K562 (cell line): ENCODE measurements around the gene DXO. TPM values are rescaled to one million over a fixed set of nuclear protein-coding genes. Genes with fewer than 3 reads are reported as not detected.

ENCODE experiments used
- ARID1B ChIP-seq: fragments of 450-650 bp; IDR thresholded peaks from 2 replicates; pipeline ENCODE4 v1.6.1; 2016; ENCODE audit warnings: antibody characterized with exemption, mild to moderate bottlenecking, inconsistent platforms
- BHLHE40 ChIP-seq: IDR thresholded peaks from 2 replicates; pipeline ENCODE4 v1.6.1; 2011; ENCODE audit warnings: low read length, improper control_type of control experiment
- ELF1 ChIP-seq: fragments of 200-800 bp; sonication (Bioruptor generic); IDR thresholded peaks from 2 replicates; pipeline ENCODE4 v1.6.1; 2016; ENCODE audit warnings: missing genetic modification characterization, missing compliant biosample characterization
- ERF ChIP-seq: fragments of 450-650 bp; formaldehyde crosslinking; IDR thresholded peaks from 2 replicates; pipeline ENCODE4 v1.4.0; 2020; ENCODE audit warnings: mild to moderate bottlenecking, mixed read lengths
- HMG20A ChIP-seq: fragments of 450-650 bp; formaldehyde crosslinking; conservative IDR thresholded peaks from 2 replicates; pipeline ENCODE4 v1.4.0; 2020; ENCODE audit warnings: mild to moderate bottlenecking, mixed read lengths
- MEIS2 ChIP-seq: fragments of 450-650 bp; IDR thresholded peaks from 2 replicates; pipeline ENCODE4 v1.6.1; 2014; ENCODE audit warnings: mild to moderate bottlenecking; ENCODE audit not compliant: partially characterized antibody
- PCBP2 ChIP-seq: fragments of 200-400 bp; formaldehyde crosslinking; IDR thresholded peaks from 2 replicates; pipeline ENCODE4 v1.6.1; 2018; ENCODE audit warnings: low read length, low read depth, mild to moderate bottlenecking, moderate library complexity; ENCODE audit not compliant: poor library complexity, severe bottlenecking
- PML ChIP-seq: IDR thresholded peaks from 2 replicates; pipeline ENCODE4 v1.6.1; 2012; ENCODE audit warnings: low read length, inconsistent platforms
- RBM14 ChIP-seq: fragments of 200-400 bp; formaldehyde crosslinking; IDR thresholded peaks from 2 replicates; pipeline ENCODE4 v1.6.1; 2018; ENCODE audit warnings: low read depth, mild to moderate bottlenecking, low read length, moderate library complexity, borderline replicate concordance; ENCODE audit not compliant: insufficient read depth
- SOX6 ChIP-seq: fragments of 450-650 bp; IDR thresholded peaks from 2 replicates; pipeline ENCODE4 v1.6.1; 2014; ENCODE audit warnings: mild to moderate bottlenecking
- SRF ChIP-seq, 2 experiments: fragments of 250-450, 450-650 bp in 1 of 2; sonication (Bioruptor Pico) in 1 of 2; sonication (generic) in 1 of 2; formaldehyde crosslinking; IDR thresholded peaks; 2 replicates each; pipeline versions ENCODE4 v1.5.0 to v1.5.1; 2020 to 2022; ENCODE audit warnings: mild to moderate bottlenecking in 1 of 2, missing genetic modification reagents in 1 of 2
- TCF7 ChIP-seq: sonication (generic); IDR thresholded peaks from 2 replicates; pipeline ENCODE4 v1.6.1; 2016; ENCODE audit warnings: antibody characterized with exemption, borderline replicate concordance
- TEAD1 ChIP-seq, 2 experiments: fragments of 450-650 bp in 1 of 2; sonication (generic) in 1 of 2; formaldehyde crosslinking; IDR thresholded peaks; 2 replicates each; pipeline versions ENCODE4 v1.4.0 to v1.8.0; 2020 to 2022; ENCODE audit warnings: mild to moderate bottlenecking in 2 of 2, missing genetic modification reagents in 1 of 2
- VEZF1 ChIP-seq: fragments of 200-800 bp; sonication (Bioruptor generic); IDR thresholded peaks from 2 replicates; pipeline ENCODE4 v1.6.1; 2017; ENCODE audit warnings: missing genetic modification characterization, missing compliant biosample characterization
- ZBTB17 ChIP-seq: fragments of 450-650 bp; formaldehyde crosslinking; IDR thresholded peaks from 2 replicates; pipeline ENCODE4 v1.4.0; 2020; ENCODE audit warnings: mild to moderate bottlenecking
- ZC3H11A ChIP-seq: IDR thresholded peaks from 2 replicates; pipeline ENCODE4 v1.6.1; 2012; ENCODE audit warnings: low read depth, low read length, improper control_type of control experiment
- ZNF740 ChIP-seq, 3 experiments: fragments of 200-800 bp in 1 of 3; sonication (Bioruptor generic) in 1 of 3; sonication (generic) in 1 of 3; formaldehyde crosslinking in 1 of 3; IDR thresholded peaks; 2 replicates each; pipeline versions ENCODE4 v1.6.1 to v1.8.0; 2016 to 2022; ENCODE audit warnings: mild to moderate bottlenecking in 2 of 3, missing compliant biosample characterization in 2 of 3, missing genetic modification characterization in 2 of 3, missing genetic modification reagents in 1 of 3
- ZNF766 ChIP-seq: fragments of 200-800 bp; sonication (Bioruptor generic); conservative IDR thresholded peaks from 2 replicates; pipeline ENCODE4 v1.6.1; 2016; ENCODE audit warnings: missing genetic modification characterization, missing compliant biosample characterization
- polyA plus RNA-seq, 8 experiments: library from polyadenylated mRNA; depleted of rRNA in 4 of 8; stranded (reverse) in 5 of 8; unstranded in 3 of 8; fragments of >200 nt; fragmentation: Nextera tagmentation in 2 of 8; fragmentation: Illumina TruSeq in 1 of 8; extraction: Ambion mirVana in 2 of 8; extraction: Trizol in 1 of 8; gene quantifications; 2 replicates each; pipeline versions ENCODE4 v1.2.1 to v1.2.3, GENCODE V29; 2011 to 2014; ENCODE audit warnings: inconsistent platforms in 1 of 8, missing spikeins in 1 of 8
- total RNA-seq, 7 experiments: library from RNA; depleted of rRNA in 6 of 7; stranded (reverse); fragments of >200 nt in 6 of 7; fragmentation: Illumina TruSeq in 2 of 7; extraction: Trizol in 2 of 7; gene quantifications; 2 replicates each; pipeline versions ENCODE4 v1.2.1 to v1.2.3, GENCODE V29; 2011 to 2021; ENCODE audit warnings: low replicate concordance in 1 of 7
- TF ChIP-seq, protein P1 (sequence below): fragments of 250-450 bp; sonication (Bioruptor Pico); IDR thresholded peaks from 2 replicates; pipeline ENCODE4 v1.8.0; 2022; ENCODE audit warnings: inconsistent platforms
- TF ChIP-seq, protein P2 (sequence below): fragments of 250-450 bp; sonication (Bioruptor Pico); IDR thresholded peaks from 2 replicates; pipeline ENCODE4 v1.5.1; 2021; ENCODE audit warnings: mild to moderate bottlenecking
- TF ChIP-seq, protein P3 (sequence below): sonication (generic); formaldehyde crosslinking; IDR thresholded peaks from 2 replicates; pipeline ENCODE4 v1.8.0; 2022; ENCODE audit warnings: missing genetic modification reagents, mild to moderate bottlenecking, moderate library complexity, borderline replicate concordance

DXO gene
- total and polyA plus RNA-seq, 9 of the 15 experiments (the other 6 are each of a cell fraction or from before 2014, with no cell fraction given): 6.4 to 35.1 (median 19.4) TPM

DNA sequence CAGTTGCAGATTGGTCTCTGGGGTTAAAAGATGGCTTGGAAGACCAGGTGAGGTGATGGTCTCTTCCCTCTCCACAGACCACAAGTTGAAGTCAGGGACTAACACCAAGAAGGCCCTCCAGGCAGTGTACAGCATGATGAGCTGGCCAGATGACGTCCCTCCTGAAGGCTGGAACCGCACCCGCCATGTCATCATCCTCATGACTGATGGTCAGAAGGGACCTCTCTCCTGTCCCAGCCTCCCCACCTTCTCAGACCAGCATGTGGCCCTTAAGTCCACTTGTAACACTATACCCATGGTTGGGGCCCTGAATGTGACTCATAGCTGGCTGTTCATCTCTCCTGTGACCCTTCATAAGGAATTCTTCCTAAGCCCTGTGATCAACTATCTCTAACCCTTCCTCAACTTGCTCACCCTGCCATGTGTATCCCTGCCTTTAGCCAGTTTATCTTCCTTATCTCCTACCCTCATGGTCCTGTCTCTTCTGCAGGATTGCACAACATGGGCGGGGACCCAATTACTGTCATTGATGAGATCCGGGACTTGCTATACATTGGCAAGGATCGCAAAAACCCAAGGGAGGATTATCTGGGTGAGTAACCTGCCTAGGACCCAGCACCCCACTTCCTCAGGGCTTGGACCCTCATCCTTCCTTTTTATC, 23.1 kb downstream of the DXO start (continued):
- TF ChIP-seq ZNF740 (CRISPR knock-in tag; IDR thresholded peaks at IDR 0.05) (no peak), ZNF740 (tag; IDR thresholded peaks at IDR 0.05) (no peak), ZNF766 (CRISPR knock-in tag) (0 out of 2 replicates have a peak, but pooled peaks have one; percentile 19), ARID1B (peak; percentile 86), ERF (CRISPR knock-in tag) (no peak), VEZF1 (CRISPR knock-in tag) (peak; percentile 60), SRF (CRISPR knock-in tag; IDR thresholded peaks at IDR 0.05) (no peak), HMG20A (no peak), SOX6 (peak; percentile 35; the same call in 1 of the 2 replicates), PML (peak; percentile 11; the same call in 1 of the 2 replicates), ZC3H11A (no peak), MEIS2 (peak; percentile 94), PCBP2 (no peak), TEAD1 (CRISPR knock-in tag; IDR thresholded peaks at IDR 0.05) (peak in 1 of 2 experiments; percentile 53; a peak in 1 of 4 replicates), TCF7 (no peak), BHLHE40 (0 out of 2 replicates have a peak, but pooled peaks have one; percentile 4), ZBTB17 (CRISPR knock-in tag) (peak; percentile 30; the same call in 1 of the 2 replicates), RBM14 (no peak), ELF1 (tag) (no peak)
- TF ChIP-seq, protein P1, sequence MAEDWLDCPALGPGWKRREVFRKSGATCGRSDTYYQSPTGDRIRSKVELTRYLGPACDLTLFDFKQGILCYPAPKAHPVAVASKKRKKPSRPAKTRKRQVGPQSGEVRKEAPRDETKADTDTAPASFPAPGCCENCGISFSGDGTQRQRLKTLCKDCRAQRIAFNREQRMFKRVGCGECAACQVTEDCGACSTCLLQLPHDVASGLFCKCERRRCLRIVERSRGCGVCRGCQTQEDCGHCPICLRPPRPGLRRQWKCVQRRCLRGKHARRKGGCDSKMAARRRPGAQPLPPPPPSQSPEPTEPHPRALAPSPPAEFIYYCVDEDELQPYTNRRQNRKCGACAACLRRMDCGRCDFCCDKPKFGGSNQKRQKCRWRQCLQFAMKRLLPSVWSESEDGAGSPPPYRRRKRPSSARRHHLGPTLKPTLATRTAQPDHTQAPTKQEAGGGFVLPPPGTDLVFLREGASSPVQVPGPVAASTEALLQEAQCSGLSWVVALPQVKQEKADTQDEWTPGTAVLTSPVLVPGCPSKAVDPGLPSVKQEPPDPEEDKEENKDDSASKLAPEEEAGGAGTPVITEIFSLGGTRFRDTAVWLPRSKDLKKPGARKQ (CRISPR knock-in tag): no peak
- TF ChIP-seq, protein P2, sequence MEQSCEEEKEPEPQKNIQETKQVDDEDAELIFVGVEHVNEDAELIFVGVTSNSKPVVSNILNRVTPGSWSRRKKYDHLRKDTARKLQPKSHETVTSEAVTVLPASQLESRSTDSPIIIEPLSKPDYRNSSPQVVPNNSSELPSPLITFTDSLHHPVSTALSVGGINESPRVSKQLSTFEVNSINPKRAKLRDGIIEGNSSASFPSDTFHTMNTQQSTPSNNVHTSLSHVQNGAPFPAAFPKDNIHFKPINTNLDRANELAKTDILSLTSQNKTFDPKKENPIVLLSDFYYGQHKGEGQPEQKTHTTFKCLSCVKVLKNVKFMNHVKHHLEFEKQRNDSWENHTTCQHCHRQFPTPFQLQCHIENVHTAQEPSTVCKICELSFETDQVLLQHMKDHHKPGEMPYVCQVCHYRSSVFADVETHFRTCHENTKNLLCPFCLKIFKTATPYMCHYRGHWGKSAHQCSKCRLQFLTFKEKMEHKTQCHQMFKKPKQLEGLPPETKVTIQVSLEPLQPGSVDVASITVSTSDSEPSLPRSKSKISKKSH: no peak
- TF ChIP-seq, protein P3, sequence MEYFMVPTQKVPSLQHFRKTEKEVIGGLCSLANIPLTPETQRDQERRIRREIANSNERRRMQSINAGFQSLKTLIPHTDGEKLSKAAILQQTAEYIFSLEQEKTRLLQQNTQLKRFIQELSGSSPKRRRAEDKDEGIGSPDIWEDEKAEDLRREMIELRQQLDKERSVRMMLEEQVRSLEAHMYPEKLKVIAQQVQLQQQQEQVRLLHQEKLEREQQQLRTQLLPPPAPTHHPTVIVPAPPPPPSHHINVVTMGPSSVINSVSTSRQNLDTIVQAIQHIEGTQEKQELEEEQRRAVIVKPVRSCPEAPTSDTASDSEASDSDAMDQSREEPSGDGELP (CRISPR knock-in tag): peak; percentile 84
